Mononuclear cell (primary cell): ENCODE results near the gene CYP46A1. TPM values are rescaled to one million over a fixed set of nuclear protein-coding genes. Genes with fewer than 3 reads are reported as not detected.
"Not testable (repeated sequence)": the region's sequence is repeated elsewhere in the genome, so short reads cannot be mapped to it uniquely, and the experiment has no call there.

Experiments used
- H3K27me3 ChIP-seq: 2 replicates; pipeline ENCODE4 v1.6.0; 2011; ENCODE audit warnings: low read length, control low read depth; ENCODE audit not compliant: insufficient read depth
- H3K4me1 ChIP-seq: 2 replicates; pipeline ENCODE4 v1.5.1; 2011; ENCODE audit warnings: mild to moderate bottlenecking, low read length, control low read depth; ENCODE audit not compliant: insufficient read depth
- H3K4me3 ChIP-seq: 2 replicates; pipeline ENCODE4 v1.5.1; 2011; ENCODE audit warnings: mild to moderate bottlenecking, low read length, moderate library complexity
- H3K9me3 ChIP-seq: 2 replicates; pipeline ENCODE4 v1.5.1; 2011; ENCODE audit warnings: low read depth, mild to moderate bottlenecking, control low read depth, low read length
- total RNA-seq: library from RNA; depleted of rRNA; stranded (reverse); fragments of >200 nt; gene quantifications from one replicate; pipeline ENCODE4 v1.2.3, GENCODE V29; 2012

Gene CYP46A1
- total RNA-seq, result 0.10 TPM

DNA sequence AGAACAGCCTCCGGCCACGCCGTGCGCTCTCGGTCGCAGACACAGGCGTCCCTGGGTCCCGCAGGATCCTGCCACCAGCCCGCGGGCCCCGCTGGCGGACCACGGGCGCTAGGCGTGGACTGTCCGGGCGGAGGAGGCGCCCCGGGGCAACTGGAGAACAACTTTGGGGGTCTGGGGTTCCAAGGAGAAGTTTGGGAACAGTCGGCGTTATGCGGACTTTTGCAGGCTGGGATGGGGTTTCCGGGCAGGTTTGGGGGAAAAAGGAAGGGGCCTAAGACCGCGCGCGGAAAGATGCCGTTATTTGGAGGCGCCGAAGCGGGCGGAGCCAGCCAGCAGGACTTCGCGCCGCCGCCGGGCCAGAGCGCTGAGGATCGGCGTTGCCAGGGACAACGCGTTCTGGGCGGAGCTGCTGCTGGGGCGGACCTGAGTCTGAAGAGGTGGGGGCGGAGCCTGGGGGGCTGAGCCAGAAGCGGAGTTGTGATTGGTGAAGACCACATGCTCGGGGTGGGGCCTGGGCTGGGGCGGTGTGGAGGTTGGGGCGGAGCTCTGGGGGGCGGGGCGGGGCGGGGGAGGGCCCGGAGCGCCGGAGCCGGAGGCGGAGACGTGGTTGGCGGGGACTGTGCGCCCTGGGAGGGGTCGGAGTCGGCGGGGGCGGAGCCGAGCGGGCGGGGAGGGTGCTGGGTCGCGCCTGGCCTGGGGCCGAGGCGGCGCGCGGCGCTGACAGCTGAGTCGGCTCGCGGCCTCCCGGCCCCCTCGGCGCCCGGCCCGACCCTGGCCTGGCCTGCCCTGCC, at the start of gene CYP46A1:
Gene CYP46A1 (plus strand): TSS at position 680 of the 791 bp plus-strand sequence. CDS start 120 bp downstream, outside the sequence.
- no peaks in the 10 kb centered on the region for H3K9me3 ChIP-seq
- H3K27me3 ChIP-seq, result peaks cover 2% of the 10 kb centered on the region
- peak within 1 kb of the TSS; percentile 71 for H3K4me3 ChIP-seq
- peaks cover 16% of the 10 kb centered on the region for H3K4me1 ChIP-seq

DNA sequence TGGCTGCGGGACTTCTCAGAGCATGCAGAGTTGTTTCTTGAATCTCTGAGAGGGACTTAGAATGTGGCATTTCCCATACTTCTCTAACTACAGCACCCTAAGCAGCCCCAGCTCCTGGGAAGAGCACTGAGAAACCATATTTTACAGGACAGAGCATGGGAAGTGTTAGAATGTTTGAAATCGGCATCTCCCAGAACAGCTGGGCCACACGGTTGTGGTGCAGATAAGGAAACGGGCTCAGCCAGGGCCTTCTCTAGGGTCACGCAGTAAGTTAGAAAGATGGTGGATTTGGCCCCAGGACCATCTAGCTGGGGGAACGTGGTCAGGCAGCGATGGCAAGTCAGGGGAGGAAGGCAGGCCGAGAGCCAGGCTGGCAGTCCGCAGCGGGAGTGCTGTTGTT, 49.7 kb upstream of the CYP46A1 start:
- Histone ChIP-seq H3K9me3 (no peaks in the 10 kb centered on the region), H3K4me1 (no peaks in the 10 kb centered on the region), H3K4me3 (no peak overlapping the region), H3K27me3 (no peaks in the 10 kb centered on the region)

DNA sequence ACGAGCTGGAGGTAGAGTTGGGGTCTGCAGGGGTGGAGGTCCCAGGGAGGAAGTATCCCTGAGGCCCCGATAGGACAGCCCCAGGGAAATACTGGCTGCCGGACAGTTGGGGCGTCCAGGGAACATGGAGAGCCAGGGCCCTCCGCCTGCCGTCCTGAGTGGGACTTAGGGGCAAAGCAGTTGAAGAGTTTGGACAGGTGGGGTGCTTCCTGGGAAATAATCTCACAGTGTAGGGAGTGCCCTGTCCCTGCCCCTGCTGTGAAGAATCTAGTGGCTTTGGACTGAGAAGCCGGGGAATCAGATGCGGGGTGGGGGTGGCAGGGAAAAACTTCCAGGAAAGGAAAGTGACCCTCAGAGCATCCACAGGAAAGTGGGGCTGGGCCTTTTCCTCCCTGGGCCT, 49.0 kb upstream of the CYP46A1 start:
- H3K4me1 ChIP-seq, result no peaks in the 10 kb centered on the region
- H3K9me3 ChIP-seq, result no peaks in the 10 kb centered on the region
- no peak overlapping the region for H3K4me3 ChIP-seq
- H3K27me3 ChIP-seq, result no peaks in the 10 kb centered on the region

DNA sequence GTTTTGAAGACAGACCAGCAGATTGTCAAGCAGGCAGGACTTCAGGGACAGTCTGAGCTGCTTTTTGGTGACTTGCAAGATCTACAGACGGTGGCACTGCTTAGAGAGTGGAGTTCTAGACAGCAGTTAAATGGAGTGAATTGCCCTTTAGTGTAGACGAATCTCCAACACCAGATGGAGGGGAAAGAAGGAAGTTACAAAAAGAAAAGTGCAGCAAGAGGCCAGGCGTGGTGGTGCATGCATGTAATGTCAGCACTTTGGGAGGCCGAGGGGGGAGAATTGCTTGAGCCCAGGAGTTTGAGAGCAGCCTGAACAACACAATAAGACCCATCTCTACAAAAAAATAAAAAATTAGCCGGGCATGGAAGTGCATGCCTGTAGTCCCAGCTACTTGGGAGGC, 47.6 kb upstream of the CYP46A1 start:
- H3K4me3 ChIP-seq, result no peak overlapping the region
- no peaks in the 10 kb centered on the region for H3K27me3 ChIP-seq
- H3K9me3 ChIP-seq, result no peaks in the 10 kb centered on the region

DNA sequence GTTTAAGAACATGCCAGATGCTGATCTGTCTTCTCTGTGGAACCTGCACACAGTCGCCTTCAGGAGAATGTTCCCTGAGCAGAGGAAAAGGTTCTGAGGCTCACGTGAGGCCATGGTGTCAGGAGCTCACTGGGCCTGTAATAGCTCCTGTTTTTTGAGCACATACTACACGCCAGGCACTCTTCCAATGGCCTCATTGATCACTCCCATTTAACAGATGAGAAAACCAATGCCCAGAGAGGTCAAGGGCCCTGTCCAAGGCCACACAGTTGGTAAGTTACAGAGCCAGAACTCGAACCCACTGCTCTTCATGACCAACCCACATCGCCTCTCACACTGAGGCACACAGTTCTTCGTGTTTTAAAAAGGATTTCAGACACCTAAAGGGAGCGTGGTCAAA, 46.5 kb upstream of the CYP46A1 start:
- H3K27me3 ChIP-seq, result no peaks in the 10 kb centered on the region

More for the DNA sequence above, 47.6 kb upstream of the CYP46A1 start:
- H3K4me1 ChIP-seq, result no peaks in the 10 kb centered on the region

DNA sequence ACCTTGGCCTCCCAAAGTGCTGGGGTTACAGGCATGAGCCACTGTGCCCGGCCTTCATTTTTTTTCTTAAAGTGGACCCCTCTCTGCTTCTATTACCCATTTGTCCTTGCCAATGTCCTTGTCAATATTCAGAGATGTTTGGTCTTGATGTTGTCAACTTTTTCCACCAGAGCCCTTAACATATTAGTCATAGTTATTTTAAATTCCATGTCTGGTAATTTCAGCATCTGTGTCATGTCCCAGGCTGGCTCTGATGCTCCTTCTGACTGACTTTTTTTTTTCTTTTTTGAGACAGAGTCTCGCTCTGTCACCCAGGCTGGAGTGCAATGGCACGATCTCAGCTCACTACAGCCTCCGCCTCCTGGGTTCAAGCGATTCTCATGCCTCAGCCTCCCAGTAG, 41.3 kb upstream of the CYP46A1 start:
- H3K4me1 ChIP-seq, H3K27me3 ChIP-seq, H3K9me3 ChIP-seq, H3K4me3 ChIP-seq: not testable (repeated sequence)

More for the DNA sequence above, 46.5 kb upstream of the CYP46A1 start:
- no peaks in the 10 kb centered on the region for H3K4me1 ChIP-seq
- H3K9me3 ChIP-seq, result no peaks in the 10 kb centered on the region
- H3K4me3 ChIP-seq, result no peak overlapping the region

DNA sequence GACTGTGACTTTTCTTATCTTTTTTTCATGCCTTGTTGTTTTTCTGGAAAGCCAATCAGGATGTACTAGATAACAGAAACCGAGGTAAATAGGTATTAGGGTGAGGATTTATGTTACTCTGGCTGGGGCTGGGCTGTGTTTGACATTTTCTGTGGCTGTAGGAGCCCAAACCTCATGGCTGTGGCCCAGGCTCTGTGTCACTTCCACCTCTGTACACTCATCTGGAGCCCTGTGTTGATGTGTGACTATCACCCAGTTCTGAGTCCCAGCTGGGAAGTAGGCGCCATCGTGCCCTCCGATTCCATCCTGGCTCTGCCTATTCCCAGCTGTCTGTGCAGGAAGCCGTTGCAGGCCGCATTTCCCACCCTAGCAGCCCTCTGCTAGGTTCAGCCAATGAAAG, 40.8 kb upstream of the CYP46A1 start:
- H3K4me1 ChIP-seq, result no peaks in the 10 kb centered on the region
- H3K4me3 ChIP-seq, result no peak overlapping the region
- no peaks in the 10 kb centered on the region for H3K9me3 ChIP-seq
- peaks cover 5% of the 10 kb centered on the region for H3K27me3 ChIP-seq

DNA sequence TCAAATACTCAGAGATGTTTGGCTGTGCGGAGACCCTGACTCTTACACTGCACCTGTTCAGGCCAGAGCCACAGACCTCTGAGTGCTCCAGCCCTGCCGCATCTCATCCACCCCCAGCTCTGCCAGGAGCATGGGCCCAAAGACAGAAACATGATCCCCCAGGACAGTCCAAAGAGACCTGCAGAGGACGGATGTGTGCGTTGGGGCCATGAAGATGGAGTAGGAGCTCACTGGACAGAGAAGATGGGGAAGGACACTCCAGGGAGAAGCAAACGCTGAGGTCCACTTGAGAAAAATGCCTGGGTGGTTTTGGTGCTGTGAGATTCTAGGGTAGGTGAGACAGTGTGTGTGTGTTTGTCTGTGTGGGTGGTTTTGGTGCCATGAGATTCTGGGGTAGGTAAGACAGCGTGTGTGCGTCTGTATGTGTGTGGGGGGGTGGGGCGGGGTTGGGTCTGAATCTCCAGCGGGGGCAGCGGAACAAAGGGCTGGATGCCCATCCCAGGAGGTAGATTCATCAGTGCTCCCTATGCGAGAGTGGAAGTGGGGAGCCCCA, 40.0 kb upstream of the CYP46A1 start:
- H3K9me3 ChIP-seq, result no peaks in the 10 kb centered on the region
- no peaks in the 10 kb centered on the region for H3K4me1 ChIP-seq
- peaks cover 5% of the 10 kb centered on the region for H3K27me3 ChIP-seq
- no peak overlapping the region for H3K4me3 ChIP-seq

DNA sequence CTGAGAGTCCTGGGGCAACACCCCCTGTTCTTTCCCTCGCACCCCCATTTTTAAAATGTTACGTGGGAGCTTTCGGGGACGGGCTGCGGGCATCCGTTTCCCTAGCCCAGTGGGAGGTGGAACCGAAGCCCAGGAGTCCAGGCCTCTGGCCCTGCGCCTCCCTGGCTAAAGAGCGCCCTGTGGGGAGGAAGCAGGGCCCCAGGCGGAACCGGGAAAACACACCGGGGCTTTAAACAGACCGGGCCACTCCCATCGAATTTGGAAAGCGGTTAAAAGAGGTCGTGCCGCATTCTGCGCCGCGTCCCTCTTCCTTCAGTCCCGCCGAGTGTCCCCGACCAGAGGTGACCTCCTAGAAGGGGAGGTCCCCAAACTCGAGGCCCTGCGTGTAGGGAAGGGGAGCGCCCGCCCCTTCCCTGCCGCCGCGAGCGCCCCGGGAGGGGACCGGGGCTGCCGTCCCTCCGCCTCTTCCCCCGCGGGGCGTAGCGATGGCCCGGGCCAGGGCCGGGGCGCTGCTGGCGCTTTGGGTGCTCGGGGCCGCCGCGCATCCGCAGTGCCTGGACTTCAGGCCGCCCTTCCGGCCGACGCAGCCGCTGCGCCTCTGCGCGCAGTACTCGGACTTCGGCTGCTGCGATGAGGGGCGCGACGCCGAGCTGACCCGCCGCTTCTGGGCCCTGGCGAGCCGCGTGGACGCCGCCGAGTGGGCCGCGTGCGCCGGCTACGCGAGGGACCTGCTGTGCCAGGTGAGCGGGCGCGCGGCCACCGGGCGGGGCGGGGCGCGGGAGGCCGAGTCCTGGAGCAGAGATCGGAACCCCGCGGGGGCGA, 39.2 kb upstream of the CYP46A1 start, which contains the start of gene HHIPL1:
Gene HHIPL1 (plus strand): TSS at position 407 of the 822 bp plus-strand sequence. CDS start 79 bp downstream, at position 486.
- Histone ChIP-seq H3K4me1 (no peaks in the 10 kb centered on the region), H3K9me3 (no peaks in the 10 kb centered on the region), H3K4me3 (no peak within 1 kb of the TSS), H3K27me3 (peaks cover 5% of the 10 kb centered on the region)

DNA sequence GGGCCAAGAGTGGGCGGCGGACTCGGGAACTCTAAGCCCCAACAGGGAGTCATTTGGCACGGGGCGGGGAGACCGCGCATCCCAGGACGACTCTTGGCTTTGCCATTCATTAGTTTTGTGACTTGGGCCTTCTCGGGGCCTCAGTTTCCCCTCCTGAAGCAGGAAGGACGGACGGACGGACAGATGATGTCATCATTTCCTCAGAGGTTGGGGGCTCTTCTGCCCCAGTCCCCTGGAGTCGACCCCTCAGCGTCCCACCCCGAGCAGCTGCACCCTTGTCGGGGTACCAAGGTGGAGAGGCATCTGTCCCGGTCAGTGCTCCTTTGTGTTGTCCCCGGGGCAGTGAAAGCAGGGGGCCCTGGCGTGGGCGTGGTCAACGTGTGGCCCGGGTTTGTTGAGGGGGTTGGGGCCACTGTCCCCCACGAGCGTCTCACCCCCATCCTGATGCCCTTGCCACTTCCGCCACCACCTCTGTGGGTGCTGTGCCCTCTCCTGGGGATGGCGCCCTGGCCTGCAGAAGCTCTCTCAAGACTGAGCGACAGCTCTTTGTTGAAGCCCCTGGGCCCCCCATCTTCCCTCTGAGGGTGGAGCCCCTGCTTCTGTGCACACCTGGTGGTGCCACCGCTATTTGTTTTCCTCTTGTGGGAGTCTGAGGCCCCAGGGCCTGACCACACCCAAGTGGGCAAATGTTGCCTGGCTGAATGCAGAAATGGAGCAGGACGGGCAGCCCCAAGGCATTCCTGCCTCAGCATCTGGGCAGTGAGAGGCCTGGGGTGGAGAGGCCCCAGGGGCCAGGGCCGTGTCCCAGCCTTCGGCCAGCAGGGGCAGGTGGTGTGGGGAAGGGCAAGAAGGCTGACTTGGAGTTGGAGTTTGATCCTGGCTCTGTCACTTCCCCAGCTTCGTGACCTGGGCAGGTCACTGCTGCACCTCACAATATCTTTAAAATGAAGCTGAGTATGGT, 38.3 kb upstream of the CYP46A1 start:
- H3K9me3 ChIP-seq, result no peaks in the 10 kb centered on the region
- H3K4me3 ChIP-seq, result no peak overlapping the region
- no peaks in the 10 kb centered on the region for H3K4me1 ChIP-seq
- H3K27me3 ChIP-seq, result peaks cover 5% of the 10 kb centered on the region

DNA sequence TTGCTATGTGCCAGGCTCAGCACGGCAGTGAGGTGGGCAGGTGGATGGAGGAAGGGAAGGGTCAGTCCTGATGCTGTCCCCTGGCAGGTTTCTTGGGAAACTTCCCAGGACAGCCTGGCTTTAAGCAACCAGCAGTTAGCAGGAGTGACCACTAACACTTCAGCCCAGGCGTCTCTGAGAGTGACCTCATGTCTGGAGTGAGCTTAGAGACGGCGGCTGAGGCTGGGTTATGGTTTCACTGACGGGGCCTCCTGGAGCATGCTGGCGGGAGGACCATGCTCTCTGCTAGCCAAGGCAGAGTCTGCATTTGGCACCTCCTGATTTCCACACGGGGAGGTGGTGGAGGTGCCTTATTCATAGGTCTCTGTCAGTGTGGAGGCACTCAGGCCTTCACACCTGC, 36.7 kb upstream of the CYP46A1 start:
- Histone ChIP-seq H3K4me3 (no peak overlapping the region), H3K4me1 (no peaks in the 10 kb centered on the region), H3K9me3 (no peaks in the 10 kb centered on the region), H3K27me3 (peaks cover 5% of the 10 kb centered on the region)

DNA sequence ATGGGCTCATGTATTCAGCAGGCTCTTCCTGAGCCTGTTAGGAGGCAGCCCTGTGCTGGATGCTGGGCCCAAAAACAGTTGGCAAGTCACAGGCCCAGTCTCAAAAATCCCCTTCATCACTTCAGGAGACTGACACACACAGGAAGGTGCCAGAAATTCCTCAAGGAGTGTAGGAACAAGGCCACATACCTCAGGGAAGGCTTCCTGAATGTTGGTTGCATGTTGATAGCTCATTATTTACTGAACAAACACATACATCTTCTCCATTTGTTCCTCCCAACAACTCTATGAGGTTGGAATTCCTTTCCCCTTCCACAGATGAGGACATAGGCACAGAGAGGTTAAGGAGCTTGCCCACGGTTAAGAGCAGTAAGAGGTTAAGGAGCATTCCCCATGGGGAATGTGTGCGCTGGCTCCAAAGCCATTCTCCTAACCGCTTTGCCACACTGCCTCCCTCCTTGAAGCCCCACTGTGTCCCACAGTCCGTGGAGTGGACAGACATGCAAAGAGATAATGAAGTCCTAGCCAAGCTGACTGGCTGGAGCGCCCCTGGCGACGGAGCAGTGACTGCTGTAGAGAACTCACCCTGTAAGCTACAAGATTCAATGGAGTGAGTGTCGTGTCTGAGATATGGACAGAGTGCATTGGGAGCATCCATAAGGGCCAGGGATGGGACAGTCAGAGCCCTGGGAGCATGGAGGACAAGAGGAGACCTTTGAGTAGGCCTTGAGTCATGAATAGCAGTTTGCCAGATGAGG, 35.9 kb upstream of the CYP46A1 start:
- Histone ChIP-seq H3K4me3 (no peak overlapping the region), H3K9me3 (no peaks in the 10 kb centered on the region), H3K27me3 (peaks cover 5% of the 10 kb centered on the region), H3K4me1 (no peaks in the 10 kb centered on the region)

DNA sequence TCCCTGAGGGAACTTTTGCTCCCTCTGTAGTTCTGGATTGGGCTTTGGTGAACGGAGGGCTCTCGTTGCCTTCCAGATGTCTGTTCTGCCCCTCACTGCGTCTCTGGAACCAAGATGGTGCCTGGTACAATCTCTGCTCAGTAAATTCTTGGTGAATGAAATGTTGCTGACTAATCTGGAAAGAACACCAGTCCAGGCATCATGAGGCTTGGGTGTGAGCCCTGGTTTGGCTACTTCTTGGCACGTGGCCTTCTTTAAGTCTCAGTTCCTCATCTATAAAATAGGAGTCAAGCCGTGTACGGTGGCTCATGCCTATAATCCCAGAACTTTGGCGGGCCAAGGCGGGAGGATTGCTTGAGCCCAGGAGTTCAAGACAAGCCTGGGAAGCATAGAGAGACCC, 34.9 kb upstream of the CYP46A1 start:
- H3K27me3 ChIP-seq, result peaks cover 3% of the 10 kb centered on the region

DNA sequence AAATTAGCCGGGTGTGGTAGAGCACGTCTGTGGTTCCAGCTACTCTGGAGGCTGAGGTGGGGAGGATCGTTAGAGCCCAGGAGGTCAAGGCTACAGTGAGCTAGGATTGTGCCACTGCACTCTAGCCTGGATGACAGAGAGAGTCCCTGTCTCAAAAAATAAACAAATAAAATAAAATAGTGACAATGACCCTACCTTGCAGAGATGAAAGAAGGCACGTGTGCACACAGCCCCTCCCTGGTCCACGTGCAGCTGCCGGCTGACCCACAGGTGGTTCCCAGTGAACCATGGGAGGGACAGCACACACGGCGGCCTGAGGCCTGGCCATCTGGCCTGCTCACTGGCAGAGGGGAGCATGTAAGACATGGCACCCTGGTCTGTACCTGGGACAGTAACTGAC, 34.5 kb upstream of the CYP46A1 start:
- Histone ChIP-seq H3K27me3 (peaks cover 3% of the 10 kb centered on the region), H3K4me3 (no peak overlapping the region), H3K4me1 (no peaks in the 10 kb centered on the region)

More for the DNA sequence above, 34.9 kb upstream of the CYP46A1 start:
- Histone ChIP-seq H3K9me3 (no peaks in the 10 kb centered on the region), H3K4me1 (no peaks in the 10 kb centered on the region), H3K4me3 (no peak overlapping the region)

More for the DNA sequence above, 34.5 kb upstream of the CYP46A1 start:
- H3K9me3 ChIP-seq, result no peaks in the 10 kb centered on the region
